Stimulated activated CD4-positive, alpha-beta T cell treated with anti-CD3 and anti-CD28 coated beads, Interleukin-12 subunit alpha, Interleukin-12 subunit beta, amount 100 ng/mL, for 48 hours (primary cell): ENCODE data around the gene ASPDH.
"Not testable (repeated sequence)": the region's sequence is repeated elsewhere in the genome, so short reads cannot be mapped to it uniquely, and the experiment has no call there.

Experiments
- DNase-seq, 3 donors: peaks; one replicate each; pipeline ENCODE4 v3.0.0-alpha.2; 2020; ENCODE audit warnings: low read depth in 2 of 3, low spot score in 1 of 3

ASPDH gene

GRCh38 chr19:50480281-50481111 is 33.2 kb downstream of the ASPDH start:
- no peak for DNase-seq

DNA sequence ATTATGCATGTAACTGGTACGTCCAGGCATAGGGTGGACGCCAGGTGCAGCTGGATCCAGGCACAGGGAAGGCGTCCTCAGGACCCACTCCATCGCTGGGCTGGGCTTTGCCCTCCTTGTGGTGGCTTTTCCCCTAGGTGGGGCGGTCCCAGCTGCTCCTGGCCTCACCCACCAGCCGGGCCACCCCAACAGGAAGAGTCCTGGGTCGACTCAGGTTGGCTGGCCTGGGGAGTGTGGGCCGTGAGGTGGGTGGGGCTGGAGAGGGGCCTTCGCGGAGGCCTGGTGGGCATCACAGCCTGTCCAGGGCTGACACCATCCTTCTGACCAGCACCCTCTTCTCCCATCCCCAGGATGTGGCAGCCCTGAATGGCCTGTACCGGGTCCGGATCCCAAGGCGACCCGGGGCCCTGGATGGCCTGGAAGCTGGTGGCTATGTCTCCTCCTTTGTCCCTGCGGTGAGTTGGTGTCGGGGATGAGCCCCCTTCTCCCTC is 33.9 kb downstream of the ASPDH start:
- DNase-seq = no peak

DNA sequence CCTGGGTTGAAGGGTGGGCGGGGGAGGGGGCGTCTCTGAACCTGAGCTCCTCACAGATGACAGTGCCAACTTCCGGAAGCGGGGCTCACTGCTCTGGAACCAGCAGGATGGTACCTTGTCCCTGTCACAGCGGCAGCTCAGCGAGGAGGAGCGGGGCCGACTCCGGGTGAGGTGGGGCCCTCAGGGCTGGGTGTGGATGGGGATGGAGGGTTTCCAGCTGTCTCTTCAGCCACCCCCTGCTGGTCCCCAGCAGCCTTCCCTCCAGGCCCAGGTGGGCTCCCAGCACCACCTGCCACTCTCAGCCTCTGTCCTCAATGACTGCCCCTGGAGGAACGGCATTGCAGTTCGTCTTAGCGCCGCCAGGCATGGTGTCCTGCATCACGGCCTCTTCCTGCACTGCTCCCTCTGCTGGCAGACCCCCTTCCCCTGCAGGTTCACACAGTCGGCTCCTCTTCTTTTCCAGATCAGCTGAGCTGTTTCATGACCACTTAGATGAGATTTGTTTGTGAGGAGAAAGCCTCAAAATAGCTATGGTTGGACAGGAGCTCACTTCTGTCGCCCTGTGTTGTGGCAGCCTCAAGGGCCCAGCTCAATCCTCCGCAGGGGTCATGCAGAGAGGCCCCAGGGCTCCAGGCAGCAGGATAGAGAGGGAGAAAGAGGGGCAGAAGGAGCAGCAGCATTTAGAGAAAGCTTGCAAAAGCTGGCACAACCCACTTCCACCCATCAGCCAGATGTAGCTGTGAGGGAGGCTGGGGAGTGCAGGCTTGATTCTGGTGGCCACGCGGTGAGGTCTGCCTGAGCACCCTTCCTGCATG is 34.6 kb downstream of the ASPDH start:
- no peak for DNase-seq

GRCh38 chr19:50477751-50478515 is 35.8 kb downstream of the ASPDH start:
- no peak for DNase-seq

- DNase-seq = no peak
Measured at GRCh38 chr19:50476907-50477238, 36.8 kb downstream of the ASPDH start.

- peak; percentile 89 to 94 (median 94) for DNase-seq
Measured at GRCh38 chr19:50476224-50476906, 37.3 kb downstream of the ASPDH start, which contains the start of the genes EMC10 and GARIN5A. EMC10 (plus strand) TSS chr19:50476507; CDS start chr19:50476545, 38 bp downstream. GARIN5A (minus strand) TSS chr19:50476848; CDS start chr19:50476388, 460 bp downstream.

DNA sequence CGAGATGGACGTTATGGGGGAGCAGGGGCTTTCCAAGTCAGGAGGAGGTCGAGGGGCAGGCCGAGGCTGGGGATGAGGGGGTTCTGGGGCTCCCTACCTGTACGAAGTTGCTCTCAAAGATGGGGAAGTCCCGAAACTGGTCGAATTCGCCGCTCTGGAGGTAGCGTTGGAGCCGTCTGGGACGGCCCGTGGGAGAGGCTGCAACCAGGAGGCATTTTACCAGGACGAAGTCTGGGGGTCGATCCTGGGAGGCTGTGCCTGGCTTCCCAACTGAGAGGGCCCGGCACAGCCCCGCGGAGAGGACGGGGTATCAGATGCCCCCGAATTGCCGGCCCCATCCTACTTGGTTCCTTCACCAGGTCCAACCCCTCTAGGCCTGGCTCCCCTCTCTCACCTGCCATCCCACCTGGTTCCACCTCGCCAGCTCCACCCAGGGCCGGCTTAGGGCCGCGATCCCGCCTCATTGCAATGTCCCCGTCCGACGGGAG is 37.9 kb downstream of the ASPDH start:
- no peak for DNase-seq

DNA sequence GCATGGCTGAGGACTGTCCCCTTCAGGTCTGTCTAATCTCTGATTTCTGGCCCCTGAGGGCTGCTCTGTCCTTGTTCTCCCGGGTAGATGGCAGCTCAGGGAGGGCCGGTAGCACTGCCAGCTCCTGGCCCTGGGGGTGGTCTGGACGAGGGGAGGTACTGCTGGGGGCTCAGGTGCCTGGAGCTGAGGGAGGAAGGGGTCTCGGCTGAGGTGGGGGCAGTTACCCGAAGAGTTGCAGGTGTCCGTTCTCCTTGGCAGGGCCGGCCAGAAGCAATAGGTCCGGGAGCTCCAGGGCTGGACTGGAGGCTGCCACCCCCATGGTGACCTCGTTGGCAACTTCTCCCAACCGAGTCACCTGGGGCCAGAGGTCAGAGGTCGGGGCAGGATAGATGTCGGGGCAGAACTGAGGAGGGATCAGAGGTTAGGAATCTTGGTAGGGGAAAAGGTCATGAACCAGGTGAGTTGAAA is 38.6 kb downstream of the ASPDH start:
- DNase-seq = no peak

- not testable (repeated sequence) for DNase-seq
Measured at GRCh38 chr19:50473336-50473735, 40.4 kb downstream of the ASPDH start.

DNA sequence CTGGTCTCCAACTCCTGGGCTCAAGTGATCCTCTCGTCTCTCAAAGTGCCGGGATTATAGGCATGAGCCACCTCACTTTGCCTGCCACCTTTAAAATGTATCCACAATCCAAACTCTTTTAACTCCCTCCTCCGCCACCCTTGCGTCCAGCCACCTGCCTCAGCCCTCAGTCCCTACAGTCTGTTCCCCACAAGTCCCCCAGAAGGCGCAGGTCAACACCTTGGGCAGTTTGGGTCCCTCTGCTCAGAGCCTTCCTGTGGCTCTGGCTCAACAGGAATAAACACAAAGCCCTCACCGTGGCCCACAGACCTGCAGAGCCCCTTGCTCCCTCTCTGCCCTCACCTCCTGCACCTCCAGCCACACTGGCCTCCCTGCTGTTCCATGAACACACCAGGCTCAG is 44.9 kb downstream of the ASPDH start:
- DNase-seq = no peak

GRCh38 chr19:50467566-50467965 is 46.1 kb downstream of the ASPDH start:
- no peak for DNase-seq

DNA sequence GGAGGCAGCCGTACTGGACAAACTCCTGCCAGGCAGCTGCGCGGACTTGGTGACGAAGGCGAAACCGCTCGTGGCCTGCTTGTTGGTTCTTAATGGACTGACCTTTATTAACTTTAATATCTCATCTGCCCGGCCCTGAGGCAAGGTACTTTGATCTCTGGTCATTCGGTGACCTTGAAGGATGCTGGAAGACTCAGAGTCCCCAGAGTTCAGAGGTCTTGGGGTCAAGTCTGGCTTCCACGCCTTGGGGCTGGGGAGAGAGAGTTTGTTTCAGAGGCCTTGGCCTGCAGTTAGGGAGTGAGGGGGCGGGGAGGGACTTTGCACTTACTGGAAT is 47.0 kb downstream of the ASPDH start:
- DNase-seq = no peak

GRCh38 chr19:50465986-50466705 is 47.6 kb downstream of the ASPDH start:
- DNase-seq = no peak

DNA sequence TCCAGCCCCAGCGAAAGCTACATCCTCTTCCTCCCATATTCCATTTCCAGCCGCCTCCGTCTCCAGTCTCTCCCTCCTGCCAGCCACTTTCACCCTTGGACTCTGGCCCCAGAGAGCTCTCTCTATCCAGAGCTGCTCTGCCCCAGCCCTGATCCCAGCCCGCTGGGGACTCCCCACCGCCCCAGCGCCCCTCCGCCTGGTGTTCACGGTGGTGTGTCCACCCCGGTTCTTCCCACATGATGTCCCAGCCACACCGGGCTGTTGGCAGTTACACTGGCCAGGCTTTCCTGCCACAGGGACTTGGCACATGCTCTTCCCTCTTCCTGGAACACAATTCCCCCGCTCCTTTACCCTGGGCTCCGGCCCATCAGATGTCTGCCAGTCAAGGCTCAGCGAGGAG is 48.7 kb downstream of the ASPDH start:
- DNase-seq = no peak

DNA sequence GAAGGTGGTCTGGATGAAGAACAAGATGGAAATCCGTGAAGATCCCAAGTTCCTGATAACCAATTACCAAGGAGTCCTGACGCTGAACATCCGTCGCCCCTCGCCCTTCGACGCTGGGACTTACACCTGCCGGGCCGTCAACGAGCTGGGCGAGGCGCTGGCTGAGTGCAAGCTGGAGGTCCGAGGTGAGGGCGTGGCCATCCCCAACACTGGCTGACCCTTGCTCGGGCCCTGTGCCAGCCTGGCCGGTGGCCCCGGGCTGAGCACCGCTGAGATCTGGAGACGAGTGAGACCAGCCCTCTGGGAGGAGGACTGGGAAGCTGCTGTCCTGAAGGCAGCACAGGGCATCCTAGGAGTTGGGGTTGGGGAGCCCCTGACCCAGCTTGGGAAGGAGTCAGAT is 49.4 kb downstream of the ASPDH start:
- no peak for DNase-seq

- DNase-seq = no peak
Measured at GRCh38 chr19:50462970-50463369, 50.7 kb downstream of the ASPDH start.
